ENCODE data around the gene PITPNC1. TPM values are rescaled to one million over a fixed set of nuclear protein-coding genes. Genes with fewer than 3 reads are reported as not detected.

The PITPNC1 gene
- total and polyA plus RNA-seq, 2 donors (not counting 1 experiment from before 2014, with no cell fraction given), result 5.8 to 7.1 TPM

GRCh38 chr17:67689534-67690177 is 312.6 kb downstream of the PITPNC1 start:
- Histone ChIP-seq H3K36me3 (ENCODE audit: control insufficient read depth, insufficient read depth, low read length) (no peaks in the 10 kb centered on the region), H3K79me2 (ENCODE audit: control insufficient read depth, insufficient read depth, low read length) (no peaks in the 10 kb centered on the region), H3K9me3 (ENCODE audit: control insufficient read depth, insufficient read depth, low read depth, low read length) (no peaks in the 10 kb centered on the region), H3K9ac (ENCODE audit: insufficient read depth, low read length) (no peak overlapping the region), H2AFZ (ENCODE audit: low read length) (no peak overlapping the region), H3K27ac (ENCODE audit: insufficient read depth, low read length) (no peak overlapping the region), H3K27me3 (ENCODE audit: control insufficient read depth, insufficient read depth, low read length) (no peaks in the 10 kb centered on the region), H3K4me1 (ENCODE audit: control insufficient read depth, extremely low read depth, insufficient read depth, low read length) (no peaks in the 10 kb centered on the region), H4K20me1 (ENCODE audit: control insufficient read depth, extremely low read depth, insufficient read depth, low read length) (no peaks in the 10 kb centered on the region), H3K4me3 (replicated peaks in 1 of 4; ENCODE audit: control extremely low read depth in 1 of 4, insufficient read depth in 1 of 4, low read depth in 3 of 4, low read length in 4 of 4) (no peak overlapping the region), H3K4me2 (ENCODE audit: extremely low read depth, insufficient read depth, low read length) (no peak overlapping the region)
- peak; percentile 48 to 80 for DNase-seq (ENCODE audit: low read depth in 2 of 2)
- TF ChIP-seq, protein P1, sequence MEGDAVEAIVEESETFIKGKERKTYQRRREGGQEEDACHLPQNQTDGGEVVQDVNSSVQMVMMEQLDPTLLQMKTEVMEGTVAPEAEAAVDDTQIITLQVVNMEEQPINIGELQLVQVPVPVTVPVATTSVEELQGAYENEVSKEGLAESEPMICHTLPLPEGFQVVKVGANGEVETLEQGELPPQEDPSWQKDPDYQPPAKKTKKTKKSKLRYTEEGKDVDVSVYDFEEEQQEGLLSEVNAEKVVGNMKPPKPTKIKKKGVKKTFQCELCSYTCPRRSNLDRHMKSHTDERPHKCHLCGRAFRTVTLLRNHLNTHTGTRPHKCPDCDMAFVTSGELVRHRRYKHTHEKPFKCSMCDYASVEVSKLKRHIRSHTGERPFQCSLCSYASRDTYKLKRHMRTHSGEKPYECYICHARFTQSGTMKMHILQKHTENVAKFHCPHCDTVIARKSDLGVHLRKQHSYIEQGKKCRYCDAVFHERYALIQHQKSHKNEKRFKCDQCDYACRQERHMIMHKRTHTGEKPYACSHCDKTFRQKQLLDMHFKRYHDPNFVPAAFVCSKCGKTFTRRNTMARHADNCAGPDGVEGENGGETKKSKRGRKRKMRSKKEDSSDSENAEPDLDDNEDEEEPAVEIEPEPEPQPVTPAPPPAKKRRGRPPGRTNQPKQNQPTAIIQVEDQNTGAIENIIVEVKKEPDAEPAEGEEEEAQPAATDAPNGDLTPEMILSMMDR (conservative IDR thresholded peaks at IDR 0.05 in 1 of 2, IDR thresholded peaks at IDR 0.05 in 1 of 2; ENCODE audit: low read depth in 1 of 2, low read length in 2 of 2), result peak; percentile 66 to 68
- TF ChIP-seq EZH2 (IDR thresholded peaks at IDR 0.05; ENCODE audit: low read length, missing control alignments), result no peak

GRCh38 chr17:67693811-67694210 is 316.7 kb downstream of the PITPNC1 start:
- H3K36me3 ChIP-seq (ENCODE audit: control insufficient read depth, insufficient read depth, low read length), result no peaks in the 10 kb centered on the region
- H3K27me3 ChIP-seq (ENCODE audit: control insufficient read depth, insufficient read depth, low read length), result no peaks in the 10 kb centered on the region
- no peak overlapping the region for H2AFZ ChIP-seq (ENCODE audit: low read length)
- no peaks in the 10 kb centered on the region for H4K20me1 ChIP-seq (ENCODE audit: control insufficient read depth, extremely low read depth, insufficient read depth, low read length)
- no peak overlapping the region for H3K4me3 ChIP-seq (replicated peaks in 1 of 4; ENCODE audit: control extremely low read depth in 1 of 4, insufficient read depth in 1 of 4, low read depth in 3 of 4, low read length in 4 of 4)
- no peak for DNase-seq (ENCODE audit: low read depth in 2 of 2)
- H3K4me1 ChIP-seq (ENCODE audit: control insufficient read depth, extremely low read depth, insufficient read depth, low read length), result no peaks in the 10 kb centered on the region
- H3K9ac ChIP-seq (ENCODE audit: insufficient read depth, low read length), result no peak overlapping the region
- no peaks in the 10 kb centered on the region for H3K9me3 ChIP-seq (ENCODE audit: control insufficient read depth, insufficient read depth, low read depth, low read length)
- H3K4me2 ChIP-seq (ENCODE audit: extremely low read depth, insufficient read depth, low read length), result no peak overlapping the region
- TF ChIP-seq, protein P1 (conservative IDR thresholded peaks at IDR 0.05 in 1 of 2, IDR thresholded peaks at IDR 0.05 in 1 of 2; ENCODE audit: low read depth in 1 of 2, low read length in 2 of 2), result no peak
- no peak for TF ChIP-seq EZH2 (IDR thresholded peaks at IDR 0.05; ENCODE audit: low read length, missing control alignments)
- H3K27ac ChIP-seq (ENCODE audit: insufficient read depth, low read length), result no peak overlapping the region
- no peaks in the 10 kb centered on the region for H3K79me2 ChIP-seq (ENCODE audit: control insufficient read depth, insufficient read depth, low read length)

DNA sequence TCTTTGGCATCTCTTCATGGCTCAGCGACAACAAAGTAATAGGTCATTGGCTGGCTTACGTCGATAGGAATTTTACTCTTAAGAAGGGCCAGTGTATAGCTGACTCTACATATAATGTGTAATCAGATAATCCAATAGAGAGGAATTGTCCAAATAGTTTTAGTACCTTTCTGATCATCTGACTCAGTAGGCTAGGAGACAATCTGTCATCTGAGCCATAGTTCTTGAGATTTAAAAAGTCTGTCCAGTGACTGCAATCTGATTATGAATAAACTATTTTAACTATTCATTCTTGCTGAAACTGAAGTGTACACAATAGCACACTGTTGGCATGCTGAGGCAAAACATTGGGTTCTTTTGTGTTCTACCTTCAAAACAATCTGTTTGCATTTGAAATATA is 319.3 kb downstream of the PITPNC1 start:
- Histone ChIP-seq H3K36me3 (ENCODE audit: control insufficient read depth, insufficient read depth, low read length) (no peaks in the 10 kb centered on the region), H3K9me3 (ENCODE audit: control insufficient read depth, insufficient read depth, low read depth, low read length) (no peaks in the 10 kb centered on the region), H3K27me3 (ENCODE audit: control insufficient read depth, insufficient read depth, low read length) (no peaks in the 10 kb centered on the region), H3K27ac (ENCODE audit: insufficient read depth, low read length) (no peak overlapping the region), H4K20me1 (ENCODE audit: control insufficient read depth, extremely low read depth, insufficient read depth, low read length) (no peaks in the 10 kb centered on the region), H3K4me2 (ENCODE audit: extremely low read depth, insufficient read depth, low read length) (no peak overlapping the region), H3K4me1 (ENCODE audit: control insufficient read depth, extremely low read depth, insufficient read depth, low read length) (no peaks in the 10 kb centered on the region), H3K4me3 (replicated peaks in 1 of 4; ENCODE audit: control extremely low read depth in 1 of 4, insufficient read depth in 1 of 4, low read depth in 3 of 4, low read length in 4 of 4) (no peak overlapping the region), H3K9ac (ENCODE audit: insufficient read depth, low read length) (no peak overlapping the region), H3K79me2 (ENCODE audit: control insufficient read depth, insufficient read depth, low read length) (no peaks in the 10 kb centered on the region), H2AFZ (ENCODE audit: low read length) (no peak overlapping the region)
- DNase-seq (ENCODE audit: low read depth in 2 of 2), result peak; percentile 6 to 8
- TF ChIP-seq EZH2 (IDR thresholded peaks at IDR 0.05; ENCODE audit: low read length, missing control alignments), result no peak
- TF ChIP-seq, protein P1 (conservative IDR thresholded peaks at IDR 0.05 in 1 of 2, IDR thresholded peaks at IDR 0.05 in 1 of 2; ENCODE audit: low read depth in 1 of 2, low read length in 2 of 2), result no peak

Data from fibroblast of lung (primary cell).